Trophoblast cell (in vitro differentiated cells and primary cell): ENCODE results near the gene UBE2H.

ENCODE experiments used
- DNase-seq, 2 donors: peaks; one replicate each; pipeline ENCODE4 v3.0.0-alpha.2; 2016
- H2AFZ ChIP-seq: 2 replicates; pipeline ENCODE4 v1.6.1; 2013; ENCODE audit warnings: low read length, moderate library complexity, mild to moderate bottlenecking; ENCODE audit not compliant: insufficient read depth, poor library complexity
- H2AK5ac ChIP-seq: 2 replicates; pipeline ENCODE4 v1.6.1; 2013; ENCODE audit warnings: mild to moderate bottlenecking, low read length
- H2BK120ac ChIP-seq: 2 replicates; pipeline ENCODE4 v1.6.1; 2013; ENCODE audit warnings: low read length, mild to moderate bottlenecking, moderate library complexity; ENCODE audit not compliant: insufficient read depth, poor library complexity
- H2BK12ac ChIP-seq: 2 replicates; pipeline ENCODE4 v1.6.1; 2013; ENCODE audit warnings: mild to moderate bottlenecking, low read length, moderate library complexity
- H2BK5ac ChIP-seq: 2 replicates; pipeline ENCODE4 v1.6.1; 2013; ENCODE audit warnings: low read length, low read depth, moderate library complexity, mild to moderate bottlenecking; ENCODE audit not compliant: poor library complexity
- H3K14ac ChIP-seq: 2 replicates; pipeline ENCODE4 v1.6.1; 2013; ENCODE audit warnings: mild to moderate bottlenecking, low read length
- H3K18ac ChIP-seq: 2 replicates; pipeline ENCODE4 v1.6.1; 2013; ENCODE audit warnings: mild to moderate bottlenecking, low read length
- H3K23ac ChIP-seq: 2 replicates; pipeline ENCODE4 v1.6.1; 2013; ENCODE audit warnings: low read length
- H3K27ac ChIP-seq: 2 replicates; pipeline ENCODE4 v1.5.1; 2013; ENCODE audit warnings: low read depth, mild to moderate bottlenecking, inconsistent platforms, low read length, moderate library complexity
- H3K27me3 ChIP-seq: 2 replicates; pipeline ENCODE4 v1.6.1; 2013; ENCODE audit warnings: inconsistent platforms, mild to moderate bottlenecking, low read length, moderate library complexity; ENCODE audit not compliant: insufficient read depth
- H3K36me3 ChIP-seq, 2 experiments: 1 replicate in 1 of 2; 2 replicates in 1 of 2; pipeline ENCODE4 v1.6.1; 2013; ENCODE audit warnings: low read length in 2 of 2, mild to moderate bottlenecking in 2 of 2, moderate library complexity in 1 of 2; ENCODE audit not compliant: insufficient read depth in 2 of 2, control insufficient read depth in 1 of 2
- H3K4ac ChIP-seq: 2 replicates; pipeline ENCODE4 v1.6.1; 2013; ENCODE audit warnings: low read depth, mild to moderate bottlenecking, low read length, moderate library complexity
- H3K4me1 ChIP-seq, 2 experiments: 1 replicate in 1 of 2; 2 replicates in 1 of 2; pipeline ENCODE4 v1.6.1; 2013; ENCODE audit warnings: low read length in 2 of 2, mild to moderate bottlenecking in 2 of 2, moderate library complexity in 1 of 2; ENCODE audit not compliant: insufficient read depth in 2 of 2, control insufficient read depth in 1 of 2
- H3K4me2 ChIP-seq: 2 replicates; pipeline ENCODE4 v1.6.1; 2013; ENCODE audit warnings: inconsistent platforms, mild to moderate bottlenecking, low read length, moderate library complexity
- H3K4me3 ChIP-seq: 2 replicates; pipeline ENCODE4 v1.5.1; 2013; ENCODE audit warnings: mild to moderate bottlenecking, low read depth, low read length, inconsistent platforms
- H3K79me1 ChIP-seq: one replicate; pipeline ENCODE4 v1.6.1; 2013; ENCODE audit warnings: low read length
- H3K79me2 ChIP-seq: 2 replicates; pipeline ENCODE4 v1.6.1; 2013; ENCODE audit warnings: low read length, mild to moderate bottlenecking; ENCODE audit not compliant: control insufficient read depth, insufficient read depth, poor library complexity
- H3K9ac ChIP-seq: 2 replicates; pipeline ENCODE4 v1.6.1; 2013; ENCODE audit warnings: mild to moderate bottlenecking, low read length
- H3K9me3 ChIP-seq: 2 replicates; pipeline ENCODE4 v1.6.1; 2013; ENCODE audit warnings: low read depth, mild to moderate bottlenecking, control low read depth, inconsistent platforms, low read length; ENCODE audit not compliant: insufficient read depth
- H4K12ac ChIP-seq: 2 replicates; pipeline ENCODE4 v1.6.1; 2013; ENCODE audit warnings: low read depth, mild to moderate bottlenecking, low read length, moderate library complexity
- H4K8ac ChIP-seq: 2 replicates; pipeline ENCODE4 v1.6.1; 2013; ENCODE audit warnings: low read depth, mild to moderate bottlenecking, low read length, moderate library complexity
- H4K91ac ChIP-seq: one replicate; pipeline ENCODE4 v1.6.1; 2013; ENCODE audit warnings: low read depth, mild to moderate bottlenecking, low read length, moderate library complexity
- WGBS: extraction: QIAGEN DNeasy Blood & Tissue Kit; methylation state at CpG from one replicate; pipeline ENCODE4 v1.1.7; 2013; ENCODE audit warnings: missing lambda C conversion rate; ENCODE audit not compliant: insufficient read length, insufficient coverage; ENCODE audit errors: extremely low coverage; 5-methylcytosine and 5-hydroxymethylcytosine counted together

The UBE2H gene

DNA sequence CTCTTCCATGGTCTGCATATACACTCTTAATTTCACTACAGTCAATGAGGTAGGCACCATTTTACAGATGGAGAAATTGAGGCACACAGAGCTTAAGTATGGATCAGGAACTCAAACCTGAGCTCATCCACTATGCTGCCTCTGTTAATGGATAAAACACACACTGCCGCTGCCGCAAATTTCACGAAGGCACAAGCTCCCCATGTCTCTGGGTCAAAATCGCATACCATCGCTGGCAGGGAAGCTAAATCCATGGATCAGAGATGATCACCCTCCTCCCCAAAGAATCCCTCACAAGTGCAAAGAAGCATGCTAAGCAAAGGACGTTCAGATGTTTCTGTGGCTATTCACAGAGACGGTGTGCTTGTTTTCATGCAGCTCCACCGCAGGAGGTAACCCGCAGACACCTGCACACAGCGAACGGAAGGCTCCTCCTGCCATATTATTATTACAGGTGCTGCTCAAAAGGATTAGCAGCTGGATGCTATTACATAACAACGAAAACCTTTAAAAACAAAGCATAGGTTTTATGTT is 109.3 kb downstream of the UBE2H start:
- peaks cover 0 to 5% of the 10 kb centered on the region in 2 experiments for H3K4me1 ChIP-seq
- H3K9ac ChIP-seq: no peak overlapping the region
- no peak overlapping the region for H2AFZ ChIP-seq
- no peak overlapping the region for H3K18ac ChIP-seq
- no CpG with 5 or more reads among the region's 12 CpGs for WGBS
- H3K4me3 ChIP-seq: no peak overlapping the region
- DNase-seq: no peak
- H2BK120ac ChIP-seq: no peak overlapping the region
- no peaks in the 10 kb centered on the region for H3K9me3 ChIP-seq
- H3K4me2 ChIP-seq: no peak overlapping the region
- H3K23ac ChIP-seq: no peak overlapping the region
- no peak overlapping the region for H4K8ac ChIP-seq
- H3K79me1 ChIP-seq: no peaks in the 10 kb centered on the region
- no peak overlapping the region for H2BK5ac ChIP-seq
- H3K14ac ChIP-seq: no peak overlapping the region
- H3K36me3 ChIP-seq: peaks cover 3 to 7% of the 10 kb centered on the region in 2 experiments
- no peak overlapping the region for H2AK5ac ChIP-seq
- H3K4ac ChIP-seq: no peak overlapping the region
- no peak overlapping the region for H4K91ac ChIP-seq
- H4K12ac ChIP-seq: no peak overlapping the region
- H3K79me2 ChIP-seq: no peaks in the 10 kb centered on the region
- H2BK12ac ChIP-seq: no peak overlapping the region
- no peak overlapping the region for H3K27ac ChIP-seq
- no peaks in the 10 kb centered on the region for H3K27me3 ChIP-seq

GRCh38 chr7:129841465-129841864 is 111.3 kb downstream of the UBE2H start:
- Histone ChIP-seq H2BK12ac (no peak overlapping the region), H4K91ac (no peak overlapping the region), H2AFZ (no peak overlapping the region), H3K4me2 (no peak overlapping the region), H3K9me3 (no peaks in the 10 kb centered on the region), H3K79me2 (no peaks in the 10 kb centered on the region), H3K4ac (no peak overlapping the region), H2BK120ac (no peak overlapping the region), H3K79me1 (no peaks in the 10 kb centered on the region), H2AK5ac (no peak overlapping the region), H3K36me3 (peaks cover 3 to 15% of the 10 kb centered on the region in 2 experiments), H3K18ac (no peak overlapping the region), H3K14ac (no peak overlapping the region), H4K12ac (no peak overlapping the region), H3K9ac (no peak overlapping the region), H3K23ac (no peak overlapping the region), H3K4me3 (no peak overlapping the region), H3K4me1 (peaks cover 0 to 5% of the 10 kb centered on the region in 2 experiments), H3K27me3 (no peaks in the 10 kb centered on the region), H3K27ac (no peak overlapping the region), H2BK5ac (no peak overlapping the region), H4K8ac (no peak overlapping the region)
- DNase-seq: no peak
- no CpG with 5 or more reads among the region's 3 CpGs for WGBS

DNA sequence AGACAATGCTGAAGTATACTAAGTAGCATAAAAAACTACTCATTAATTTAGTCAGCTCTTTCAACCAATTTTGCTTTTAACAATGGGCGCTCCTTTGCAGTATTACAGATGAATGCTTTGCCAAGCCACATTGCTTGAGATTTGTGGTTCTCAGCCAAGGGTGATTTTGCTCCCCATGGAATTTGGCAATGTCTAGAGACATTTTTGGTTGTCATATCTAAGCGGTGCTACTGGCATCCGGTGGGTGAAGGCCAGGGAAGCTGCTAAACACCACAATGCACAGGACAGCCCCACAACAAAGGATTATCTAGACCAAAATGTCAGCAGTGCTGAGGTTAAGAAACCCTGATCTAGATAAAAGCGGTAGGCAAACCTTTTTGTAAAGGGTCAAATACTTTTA is 112.0 kb downstream of the UBE2H start:
- no peaks in the 10 kb centered on the region for H3K79me1 ChIP-seq
- H3K14ac ChIP-seq: no peak overlapping the region
- WGBS: no CpG with 5 or more reads among the region's 4 CpGs
- H2BK12ac ChIP-seq: no peak overlapping the region
- H2BK120ac ChIP-seq: no peak overlapping the region
- H3K36me3 ChIP-seq: peaks cover 3 to 15% of the 10 kb centered on the region in 2 experiments
- H3K4me3 ChIP-seq: no peak overlapping the region
- H3K23ac ChIP-seq: no peak overlapping the region
- no peak overlapping the region for H2AK5ac ChIP-seq
- H3K4ac ChIP-seq: no peak overlapping the region
- no peak overlapping the region for H3K27ac ChIP-seq
- no peak overlapping the region for H4K91ac ChIP-seq
- peaks cover 0 to 4% of the 10 kb centered on the region in 2 experiments for H3K4me1 ChIP-seq
- H3K79me2 ChIP-seq: no peaks in the 10 kb centered on the region
- no peak overlapping the region for H3K4me2 ChIP-seq
- DNase-seq: no peak
- H3K18ac ChIP-seq: no peak overlapping the region
- no peak overlapping the region for H4K12ac ChIP-seq
- H3K9ac ChIP-seq: no peak overlapping the region
- H2BK5ac ChIP-seq: no peak overlapping the region
- no peak overlapping the region for H2AFZ ChIP-seq
- no peaks in the 10 kb centered on the region for H3K9me3 ChIP-seq
- H3K27me3 ChIP-seq: no peaks in the 10 kb centered on the region
- no peak overlapping the region for H4K8ac ChIP-seq

GRCh38 chr7:129836983-129837382 is 115.8 kb downstream of the UBE2H start:
- no peak overlapping the region for H3K4me3 ChIP-seq
- H3K9me3 ChIP-seq: no peaks in the 10 kb centered on the region
- no CpG with 5 or more reads among the region's 3 CpGs for WGBS
- no peak overlapping the region for H3K27ac ChIP-seq
- no peak overlapping the region for H4K91ac ChIP-seq
- H3K36me3 ChIP-seq: peaks cover 14 to 35% of the 10 kb centered on the region in 2 experiments
- no peaks in the 10 kb centered on the region for H3K27me3 ChIP-seq
- peaks cover 2 to 4% of the 10 kb centered on the region in 2 experiments for H3K4me1 ChIP-seq
- no peak overlapping the region for H3K18ac ChIP-seq
- H3K9ac ChIP-seq: no peak overlapping the region
- no peak overlapping the region for H3K23ac ChIP-seq
- H2AFZ ChIP-seq: no peak overlapping the region
- no peaks in the 10 kb centered on the region for H3K79me2 ChIP-seq
- H2BK12ac ChIP-seq: no peak overlapping the region
- no peaks in the 10 kb centered on the region for H3K79me1 ChIP-seq
- no peak overlapping the region for H4K12ac ChIP-seq
- H2BK120ac ChIP-seq: no peak overlapping the region
- H2AK5ac ChIP-seq: no peak overlapping the region
- H2BK5ac ChIP-seq: no peak overlapping the region
- H3K4ac ChIP-seq: no peak overlapping the region
- DNase-seq: no peak
- H3K4me2 ChIP-seq: no peak overlapping the region
- H3K14ac ChIP-seq: no peak overlapping the region
- H4K8ac ChIP-seq: no peak overlapping the region
